GM12873 (cell line): Measurements from ENCODE around the gene SEPTIN11.

Source experiments
- TF ChIP-seq, protein P1 (sequence below): IDR thresholded peaks from 2 replicates; pipeline ENCODE4 v1.5.1; 2012; ENCODE audit warnings: low read depth, mild to moderate bottlenecking, moderate library complexity, low read length, control low read depth; ENCODE audit not compliant: insufficient read depth; ENCODE audit errors: missing control alignments

The SEPTIN11 gene

DNA sequence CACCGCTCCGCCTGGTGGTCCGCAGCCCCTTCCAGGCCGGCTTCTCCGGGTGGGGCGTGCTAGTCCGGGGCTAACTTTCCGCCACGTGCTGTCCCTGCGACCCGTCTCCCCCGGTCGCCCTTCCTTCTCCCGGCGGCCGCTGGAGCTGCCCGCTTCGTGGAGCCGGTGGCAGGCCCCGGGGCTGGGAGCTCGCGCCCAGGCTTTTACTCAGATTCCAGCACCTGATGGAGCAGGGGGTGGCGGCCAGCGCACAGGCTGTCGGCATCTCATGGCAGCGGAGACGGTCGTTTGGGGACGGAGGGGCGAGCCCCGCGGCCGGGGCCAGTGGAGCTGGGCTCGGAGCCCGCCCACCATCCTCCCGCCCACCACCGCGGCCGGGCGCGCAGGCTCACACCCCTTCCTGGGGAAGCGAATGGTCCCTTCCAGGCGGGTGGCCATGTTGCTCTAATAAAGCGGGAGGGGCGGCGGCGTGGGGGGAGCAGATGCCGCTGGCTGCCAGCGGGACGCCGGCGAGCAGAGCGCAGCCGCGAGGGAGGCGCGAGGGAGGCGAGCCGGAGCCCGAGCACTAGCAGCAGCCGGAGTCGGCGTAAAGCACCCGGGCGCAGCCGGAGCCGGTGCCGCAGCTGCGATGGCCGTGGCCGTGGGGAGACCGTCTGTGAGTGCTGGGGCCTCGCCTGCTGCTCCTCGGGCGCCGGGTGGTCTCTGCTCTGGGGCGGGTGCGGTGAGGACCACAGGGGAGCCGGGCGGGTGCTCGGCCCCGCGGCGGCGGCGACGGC lies at the start of gene SEPTIN11:
Gene SEPTIN11, plus strand, starts transcription at position 477 of the 776 bp plus-strand sequence. Its CDS starts 152 bp downstream, at position 629.
- TF ChIP-seq, protein P1, sequence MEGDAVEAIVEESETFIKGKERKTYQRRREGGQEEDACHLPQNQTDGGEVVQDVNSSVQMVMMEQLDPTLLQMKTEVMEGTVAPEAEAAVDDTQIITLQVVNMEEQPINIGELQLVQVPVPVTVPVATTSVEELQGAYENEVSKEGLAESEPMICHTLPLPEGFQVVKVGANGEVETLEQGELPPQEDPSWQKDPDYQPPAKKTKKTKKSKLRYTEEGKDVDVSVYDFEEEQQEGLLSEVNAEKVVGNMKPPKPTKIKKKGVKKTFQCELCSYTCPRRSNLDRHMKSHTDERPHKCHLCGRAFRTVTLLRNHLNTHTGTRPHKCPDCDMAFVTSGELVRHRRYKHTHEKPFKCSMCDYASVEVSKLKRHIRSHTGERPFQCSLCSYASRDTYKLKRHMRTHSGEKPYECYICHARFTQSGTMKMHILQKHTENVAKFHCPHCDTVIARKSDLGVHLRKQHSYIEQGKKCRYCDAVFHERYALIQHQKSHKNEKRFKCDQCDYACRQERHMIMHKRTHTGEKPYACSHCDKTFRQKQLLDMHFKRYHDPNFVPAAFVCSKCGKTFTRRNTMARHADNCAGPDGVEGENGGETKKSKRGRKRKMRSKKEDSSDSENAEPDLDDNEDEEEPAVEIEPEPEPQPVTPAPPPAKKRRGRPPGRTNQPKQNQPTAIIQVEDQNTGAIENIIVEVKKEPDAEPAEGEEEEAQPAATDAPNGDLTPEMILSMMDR, result no peak

DNA sequence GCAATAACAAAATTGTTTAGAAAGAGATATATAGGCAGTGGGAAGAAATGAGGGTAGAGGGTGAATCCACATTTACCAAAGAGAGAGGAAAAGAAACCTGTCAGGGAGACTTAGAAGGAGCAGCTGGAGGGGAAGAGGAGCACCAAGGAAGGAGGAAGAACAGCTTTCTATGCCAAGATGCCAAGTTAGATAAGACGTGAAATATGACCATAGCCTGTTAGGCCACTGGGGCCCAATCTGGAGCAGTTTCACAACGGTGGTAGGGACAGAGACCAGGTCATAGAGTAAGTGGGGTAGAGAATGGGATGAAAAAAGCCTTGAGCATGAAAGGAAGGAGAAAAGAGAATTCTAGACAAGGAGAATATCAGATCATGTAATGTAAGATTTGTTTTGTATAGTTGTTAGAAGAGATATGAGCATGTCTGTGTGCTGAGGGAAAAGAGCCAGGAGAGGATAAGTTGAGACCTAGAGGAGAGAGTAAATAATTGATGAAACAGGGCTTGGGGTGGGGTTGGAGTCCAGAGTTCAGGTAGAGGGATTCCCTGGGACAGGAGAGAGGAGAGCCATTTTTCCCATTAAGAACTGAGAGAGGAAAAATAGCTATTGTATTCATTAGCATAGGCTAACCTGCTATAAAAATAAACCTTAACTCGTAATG lies 47.2 kb upstream of the SEPTIN11 start:
- TF ChIP-seq, protein P1, result no peak

DNA sequence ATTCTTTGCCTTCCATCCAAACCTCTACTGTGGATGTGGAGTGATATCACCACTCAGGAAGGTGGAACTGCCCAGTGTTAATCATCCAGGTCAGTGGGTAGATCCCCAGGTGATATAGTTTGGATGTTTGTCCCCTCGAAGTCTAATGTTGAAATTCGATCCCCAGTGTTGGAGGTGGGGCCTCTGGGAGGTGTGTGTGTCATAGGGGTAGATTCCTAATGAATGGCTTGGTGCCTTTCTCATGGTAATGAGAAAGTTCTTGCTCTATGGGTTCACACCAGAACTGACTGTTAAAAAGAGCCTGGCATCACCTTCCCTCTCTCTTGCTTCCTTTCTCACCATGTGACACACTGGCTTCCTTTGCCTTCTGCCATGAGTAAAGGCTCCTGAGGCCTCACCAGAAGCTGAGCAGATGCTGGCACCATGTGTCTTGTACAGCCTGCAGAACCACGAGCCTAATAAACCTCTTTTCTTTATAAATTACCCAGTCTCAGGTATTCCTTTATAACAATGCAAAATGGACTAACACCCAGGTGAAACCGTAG lies 44.8 kb upstream of the SEPTIN11 start:
- TF ChIP-seq, protein P1, result no peak

DNA sequence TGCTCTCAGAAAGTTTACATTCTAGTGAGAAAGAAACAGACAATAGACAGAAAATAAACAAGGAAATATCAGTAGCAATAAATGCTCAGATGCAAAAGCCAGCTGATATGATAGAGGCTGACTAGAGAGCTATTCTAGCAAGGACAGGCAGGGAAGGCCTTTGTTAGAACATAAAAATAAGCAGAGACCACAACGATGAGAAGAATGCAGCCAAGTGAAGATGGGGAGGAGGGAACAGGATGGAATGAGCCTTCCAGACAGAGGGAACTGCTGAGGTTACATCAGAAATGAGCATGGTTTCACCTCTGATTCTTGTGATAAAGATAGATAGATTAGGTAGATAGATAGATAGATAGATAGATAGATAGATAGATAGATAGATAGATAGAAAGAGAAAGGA lies 44.0 kb upstream of the SEPTIN11 start:
- TF ChIP-seq, protein P1, result no peak

GRCh38 chr4:76909711-76910110 lies 39.8 kb upstream of the SEPTIN11 start:
- TF ChIP-seq, protein P1, result no peak

- TF ChIP-seq, protein P1, result no peak
Observed at GRCh38 chr4:76920715-76921114, 28.8 kb upstream of the SEPTIN11 start.
